Trophoblast cell (in vitro differentiated cells and primary cell): ENCODE data around the gene PALB2.

Experiments used
- DNase-seq, 2 donors: peaks; one replicate each; pipeline ENCODE4 v3.0.0-alpha.2; 2016
- H2AFZ ChIP-seq: 2 replicates; pipeline ENCODE4 v1.6.1; 2013; ENCODE audit warnings: low read length, moderate library complexity, mild to moderate bottlenecking; ENCODE audit not compliant: insufficient read depth, poor library complexity
- H2AK5ac ChIP-seq: 2 replicates; pipeline ENCODE4 v1.6.1; 2013; ENCODE audit warnings: mild to moderate bottlenecking, low read length
- H2BK120ac ChIP-seq: 2 replicates; pipeline ENCODE4 v1.6.1; 2013; ENCODE audit warnings: low read length, mild to moderate bottlenecking, moderate library complexity; ENCODE audit not compliant: insufficient read depth, poor library complexity
- H2BK12ac ChIP-seq: 2 replicates; pipeline ENCODE4 v1.6.1; 2013; ENCODE audit warnings: mild to moderate bottlenecking, low read length, moderate library complexity
- H2BK5ac ChIP-seq: 2 replicates; pipeline ENCODE4 v1.6.1; 2013; ENCODE audit warnings: low read length, low read depth, moderate library complexity, mild to moderate bottlenecking; ENCODE audit not compliant: poor library complexity
- H3K14ac ChIP-seq: 2 replicates; pipeline ENCODE4 v1.6.1; 2013; ENCODE audit warnings: mild to moderate bottlenecking, low read length
- H3K18ac ChIP-seq: 2 replicates; pipeline ENCODE4 v1.6.1; 2013; ENCODE audit warnings: mild to moderate bottlenecking, low read length
- H3K23ac ChIP-seq: 2 replicates; pipeline ENCODE4 v1.6.1; 2013; ENCODE audit warnings: low read length
- H3K27ac ChIP-seq: 2 replicates; pipeline ENCODE4 v1.5.1; 2013; ENCODE audit warnings: low read depth, mild to moderate bottlenecking, inconsistent platforms, low read length, moderate library complexity
- H3K27me3 ChIP-seq: 2 replicates; pipeline ENCODE4 v1.6.1; 2013; ENCODE audit warnings: inconsistent platforms, mild to moderate bottlenecking, low read length, moderate library complexity; ENCODE audit not compliant: insufficient read depth
- H3K36me3 ChIP-seq, 2 experiments: 1 replicate in 1 of 2; 2 replicates in 1 of 2; pipeline ENCODE4 v1.6.1; 2013; ENCODE audit warnings: low read length in 2 of 2, mild to moderate bottlenecking in 2 of 2, moderate library complexity in 1 of 2; ENCODE audit not compliant: insufficient read depth in 2 of 2, control insufficient read depth in 1 of 2
- H3K4ac ChIP-seq: 2 replicates; pipeline ENCODE4 v1.6.1; 2013; ENCODE audit warnings: low read depth, mild to moderate bottlenecking, low read length, moderate library complexity
- H3K4me1 ChIP-seq, 2 experiments: 1 replicate in 1 of 2; 2 replicates in 1 of 2; pipeline ENCODE4 v1.6.1; 2013; ENCODE audit warnings: low read length in 2 of 2, mild to moderate bottlenecking in 2 of 2, moderate library complexity in 1 of 2; ENCODE audit not compliant: insufficient read depth in 2 of 2, control insufficient read depth in 1 of 2
- H3K4me2 ChIP-seq: 2 replicates; pipeline ENCODE4 v1.6.1; 2013; ENCODE audit warnings: inconsistent platforms, mild to moderate bottlenecking, low read length, moderate library complexity
- H3K4me3 ChIP-seq: 2 replicates; pipeline ENCODE4 v1.5.1; 2013; ENCODE audit warnings: mild to moderate bottlenecking, low read depth, low read length, inconsistent platforms
- H3K79me1 ChIP-seq: one replicate; pipeline ENCODE4 v1.6.1; 2013; ENCODE audit warnings: low read length
- H3K79me2 ChIP-seq: 2 replicates; pipeline ENCODE4 v1.6.1; 2013; ENCODE audit warnings: low read length, mild to moderate bottlenecking; ENCODE audit not compliant: control insufficient read depth, insufficient read depth, poor library complexity
- H3K9ac ChIP-seq: 2 replicates; pipeline ENCODE4 v1.6.1; 2013; ENCODE audit warnings: mild to moderate bottlenecking, low read length
- H3K9me3 ChIP-seq: 2 replicates; pipeline ENCODE4 v1.6.1; 2013; ENCODE audit warnings: low read depth, mild to moderate bottlenecking, control low read depth, inconsistent platforms, low read length; ENCODE audit not compliant: insufficient read depth
- H4K12ac ChIP-seq: 2 replicates; pipeline ENCODE4 v1.6.1; 2013; ENCODE audit warnings: low read depth, mild to moderate bottlenecking, low read length, moderate library complexity
- H4K8ac ChIP-seq: 2 replicates; pipeline ENCODE4 v1.6.1; 2013; ENCODE audit warnings: low read depth, mild to moderate bottlenecking, low read length, moderate library complexity
- H4K91ac ChIP-seq: one replicate; pipeline ENCODE4 v1.6.1; 2013; ENCODE audit warnings: low read depth, mild to moderate bottlenecking, low read length, moderate library complexity
- WGBS: extraction: QIAGEN DNeasy Blood & Tissue Kit; methylation state at CpG from one replicate; pipeline ENCODE4 v1.1.7; 2013; ENCODE audit warnings: missing lambda C conversion rate; ENCODE audit not compliant: insufficient read length, insufficient coverage; ENCODE audit errors: extremely low coverage; 5-methylcytosine and 5-hydroxymethylcytosine counted together

The PALB2 gene

DNA sequence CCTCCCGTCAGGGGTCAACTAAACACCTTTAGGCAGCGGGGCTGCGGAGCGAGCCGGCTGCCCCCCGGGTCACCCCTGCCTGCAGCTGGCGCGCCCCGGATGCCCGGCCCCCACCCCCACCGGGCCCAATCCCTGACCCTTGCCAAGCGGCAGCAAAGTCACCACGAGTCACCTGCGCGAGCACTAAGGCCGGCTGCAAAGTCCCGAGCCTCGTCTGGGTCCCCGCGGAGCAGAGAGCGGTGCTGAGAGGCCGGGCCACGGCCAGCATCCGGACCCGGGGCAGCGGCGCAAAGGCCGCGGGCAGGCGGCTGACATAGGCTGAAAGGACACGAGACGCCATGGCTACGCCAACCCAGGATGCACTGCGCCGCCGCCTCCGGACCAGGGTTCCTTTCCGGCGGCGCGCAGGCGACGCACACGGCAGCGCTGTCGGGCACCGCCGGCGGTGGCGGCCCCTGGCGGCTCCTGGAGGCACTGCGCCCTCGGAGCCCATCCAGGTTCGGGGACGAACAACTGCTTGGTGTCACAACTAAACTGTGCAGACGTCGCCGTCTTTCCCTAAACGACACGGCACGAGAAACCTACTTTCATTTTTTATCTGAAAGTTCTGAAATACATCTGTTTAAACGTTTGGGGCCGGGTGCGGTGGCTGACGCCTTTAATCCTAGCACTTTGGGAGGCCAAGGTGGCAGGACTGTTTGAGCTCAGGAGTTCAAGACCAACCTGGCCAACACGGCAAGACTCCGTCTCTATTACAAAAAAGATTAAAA lies 45.0 kb downstream of the PALB2 start, which contains the start of gene NDUFAB1:
Gene NDUFAB1 (minus strand): TSS at position 366 of the 770 bp plus-strand sequence. CDS start 26 bp downstream, at position 340.
- WGBS = no CpG with 5 or more reads among the region's 67 CpGs
- H4K91ac ChIP-seq = peak within 1 kb of the TSS; percentile 75
- peak within 1 kb of the TSS; percentile 18 for H2BK12ac ChIP-seq
- peak within 1 kb of the TSS; percentile 98 for H4K8ac ChIP-seq
- peak within 1 kb of the TSS; percentile 84 for H3K4ac ChIP-seq
- H2AK5ac ChIP-seq = peak within 1 kb of the TSS; percentile 49
- H3K4me2 ChIP-seq = peak within 1 kb of the TSS; percentile 92
- peak within 1 kb of the TSS; percentile 77 for H2AFZ ChIP-seq
- peaks cover 12% of the 10 kb centered on the region for H3K79me2 ChIP-seq
- H3K4me3 ChIP-seq = peak within 1 kb of the TSS; percentile 88
- H3K36me3 ChIP-seq = peaks cover 8 to 21% of the 10 kb centered on the region in 2 experiments
- H3K4me1 ChIP-seq = peaks cover 5 to 10% of the 10 kb centered on the region in 2 experiments
- peaks cover 4% of the 10 kb centered on the region for H3K79me1 ChIP-seq
- peak; percentile 92 to 97 for DNase-seq
- H3K9me3 ChIP-seq = no peaks in the 10 kb centered on the region
- H3K9ac ChIP-seq = peak within 1 kb of the TSS; percentile 96
- peak within 1 kb of the TSS; percentile 44 for H2BK120ac ChIP-seq
- no peak within 1 kb of the TSS for H3K23ac ChIP-seq
- peak within 1 kb of the TSS; percentile 57 for H4K12ac ChIP-seq
- no peak within 1 kb of the TSS for H3K27ac ChIP-seq
- no peaks in the 10 kb centered on the region for H3K27me3 ChIP-seq
- H3K14ac ChIP-seq = peak within 1 kb of the TSS; percentile 78
- peak within 1 kb of the TSS; percentile 60 for H2BK5ac ChIP-seq
- peak within 1 kb of the TSS; percentile 89 for H3K18ac ChIP-seq

DNA sequence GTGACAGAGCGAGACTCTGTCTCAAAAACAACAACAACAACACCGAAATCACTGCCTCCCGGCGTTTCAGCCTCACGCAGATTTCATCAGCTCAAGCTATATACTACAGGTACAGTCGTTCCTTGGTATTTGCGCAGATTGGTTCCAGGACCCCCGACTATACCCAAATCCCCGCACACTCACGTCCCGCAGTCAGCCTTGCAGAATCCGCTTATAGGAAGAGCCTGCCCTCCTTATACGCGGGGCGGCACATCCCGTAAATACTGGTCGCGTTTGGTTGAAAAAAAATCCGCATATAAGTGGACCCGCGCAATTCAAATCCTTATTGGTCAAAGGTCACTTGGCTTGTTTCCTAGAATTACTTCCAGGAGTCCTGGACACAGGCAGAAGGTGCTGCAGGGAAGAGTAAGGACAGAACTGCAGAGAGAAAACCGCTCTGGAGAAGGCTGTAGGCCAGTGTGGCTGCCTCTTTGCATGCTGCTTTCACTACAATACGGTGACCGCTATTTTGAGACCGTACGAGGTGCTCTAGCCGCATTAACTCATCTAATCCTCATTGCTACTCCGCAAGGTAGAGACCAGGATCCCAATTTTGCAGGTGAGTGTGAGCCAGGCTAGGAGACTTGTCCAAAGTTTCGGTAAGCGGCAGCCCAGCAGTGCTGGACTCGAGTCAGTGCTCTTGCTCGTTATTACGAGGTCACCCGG lies 45.7 kb downstream of the PALB2 start:
- WGBS = no CpG with 5 or more reads among the region's 34 CpGs
- Histone ChIP-seq H4K91ac (peak overlapping the region; percentile 72), H2BK5ac (no peak overlapping the region), H3K14ac (peak overlapping the region; percentile 78), H2BK12ac (no peak overlapping the region), H3K4me2 (peak overlapping the region; percentile 92), H3K79me1 (peaks cover 4% of the 10 kb centered on the region), H2BK120ac (no peak overlapping the region), H3K27me3 (no peaks in the 10 kb centered on the region), H3K4ac (peak overlapping the region; percentile 84), H3K36me3 (peaks cover 12 to 26% of the 10 kb centered on the region in 2 experiments), H3K79me2 (peaks cover 12% of the 10 kb centered on the region), H3K9me3 (no peaks in the 10 kb centered on the region), H2AK5ac (peak overlapping the region; percentile 49), H3K27ac (no peak overlapping the region), H4K8ac (peak overlapping the region; percentile 98), H3K4me3 (peak overlapping the region; percentile 88), H4K12ac (peak overlapping the region; percentile 57), H2AFZ (peak overlapping the region; percentile 58), H3K4me1 (peaks cover 5 to 10% of the 10 kb centered on the region in 2 experiments), H3K18ac (no peak overlapping the region), H3K9ac (peak overlapping the region; percentile 96), H3K23ac (no peak overlapping the region)
- DNase-seq = peak in 1 of 2 donors; percentile 8

DNA sequence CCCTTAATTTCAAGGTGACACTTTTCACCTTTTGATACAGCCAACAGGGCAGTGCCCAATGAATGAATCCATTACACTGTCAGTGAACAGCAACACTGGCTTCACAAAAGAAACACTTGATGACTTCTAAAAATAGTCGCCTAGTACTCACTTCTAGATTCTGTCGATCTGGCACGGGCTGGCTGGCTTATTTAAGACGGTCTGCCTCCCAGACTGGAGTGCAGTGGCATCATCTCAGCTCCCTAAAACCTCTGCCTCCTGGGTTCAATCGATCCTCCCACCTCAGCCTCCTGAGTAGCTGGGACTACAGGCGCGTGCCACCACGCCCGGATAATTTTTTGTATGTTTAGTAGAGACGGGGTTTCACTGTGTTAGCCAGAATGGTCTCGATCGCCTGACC lies 46.9 kb downstream of the PALB2 start:
- H3K9me3 ChIP-seq = no peaks in the 10 kb centered on the region
- H3K79me1 ChIP-seq = peaks cover 4% of the 10 kb centered on the region
- H4K91ac ChIP-seq = no peak overlapping the region
- no peak overlapping the region for H2BK12ac ChIP-seq
- no peak overlapping the region for H2BK5ac ChIP-seq
- H3K9ac ChIP-seq = no peak overlapping the region
- no peak overlapping the region for H4K12ac ChIP-seq
- H3K79me2 ChIP-seq = peaks cover 12% of the 10 kb centered on the region
- no peaks in the 10 kb centered on the region for H3K27me3 ChIP-seq
- peak overlapping the region; percentile 64 for H3K4ac ChIP-seq
- H2BK120ac ChIP-seq = no peak overlapping the region
- H3K27ac ChIP-seq = no peak overlapping the region
- no peak for DNase-seq
- H3K14ac ChIP-seq = no peak overlapping the region
- H2AK5ac ChIP-seq = no peak overlapping the region
- no peak overlapping the region for H2AFZ ChIP-seq
- no peak overlapping the region for H3K4me2 ChIP-seq
- peaks cover 19 to 34% of the 10 kb centered on the region in 2 experiments for H3K36me3 ChIP-seq
- H3K4me1 ChIP-seq = peaks cover 5 to 10% of the 10 kb centered on the region in 2 experiments
- no CpG with 5 or more reads among the region's 12 CpGs for WGBS
- H3K4me3 ChIP-seq = no peak overlapping the region
- H3K23ac ChIP-seq = no peak overlapping the region
- no peak overlapping the region for H3K18ac ChIP-seq
- H4K8ac ChIP-seq = no peak overlapping the region

DNA sequence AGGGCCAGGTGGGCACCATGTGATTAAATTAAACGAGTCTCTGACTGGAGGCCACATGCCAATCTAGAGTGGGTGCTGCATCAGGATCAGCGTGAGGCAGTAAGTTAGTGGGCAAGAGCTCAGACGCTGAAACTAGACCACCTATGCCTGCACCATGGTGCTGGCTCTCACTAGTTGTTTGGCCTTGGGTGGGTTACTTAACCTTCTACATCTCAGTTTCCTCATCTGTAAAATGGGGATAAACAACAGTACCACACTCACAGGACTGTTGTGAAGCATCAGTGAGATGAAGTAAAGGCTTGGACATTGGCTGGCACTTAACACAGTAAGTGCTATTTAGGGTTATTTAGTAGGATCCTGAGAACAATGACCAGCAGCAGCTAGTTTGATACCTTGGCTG lies 50.9 kb downstream of the PALB2 start:
- WGBS = no CpG with 5 or more reads among the region's 3 CpGs

More for the DNA sequence above, 50.9 kb downstream of the PALB2 start:
- no peaks in the 10 kb centered on the region for H3K9me3 ChIP-seq
- no peaks in the 10 kb centered on the region for H3K79me1 ChIP-seq
- no peak overlapping the region for H3K4me3 ChIP-seq
- no peak overlapping the region for H4K12ac ChIP-seq
- DNase-seq = no peak
- H2BK5ac ChIP-seq = no peak overlapping the region
- H2AK5ac ChIP-seq = no peak overlapping the region
- peaks cover 2 to 7% of the 10 kb centered on the region in 2 experiments for H3K4me1 ChIP-seq
- no peak overlapping the region for H3K23ac ChIP-seq
- H3K36me3 ChIP-seq = peaks cover 36 to 59% of the 10 kb centered on the region in 2 experiments
- no peak overlapping the region for H3K4me2 ChIP-seq
- no peak overlapping the region for H4K91ac ChIP-seq
- no peak overlapping the region for H3K14ac ChIP-seq
- H3K9ac ChIP-seq = no peak overlapping the region
- no peaks in the 10 kb centered on the region for H3K27me3 ChIP-seq
- no peak overlapping the region for H4K8ac ChIP-seq
- H3K4ac ChIP-seq = no peak overlapping the region
- H2BK120ac ChIP-seq = no peak overlapping the region
- H3K18ac ChIP-seq = no peak overlapping the region
- peaks cover 4% of the 10 kb centered on the region for H3K79me2 ChIP-seq
- no peak overlapping the region for H3K27ac ChIP-seq
- no peak overlapping the region for H2BK12ac ChIP-seq
- no peak overlapping the region for H2AFZ ChIP-seq
